ENCODE data around the gene CADPS2. TPM values are rescaled to one million over a fixed set of nuclear protein-coding genes. Genes with fewer than 3 reads are reported as not detected.

Gene CADPS2
- total RNA-seq, 4 donors from 2014 or later, result 8.7 to 27.9 (median 16.7) TPM

DNA sequence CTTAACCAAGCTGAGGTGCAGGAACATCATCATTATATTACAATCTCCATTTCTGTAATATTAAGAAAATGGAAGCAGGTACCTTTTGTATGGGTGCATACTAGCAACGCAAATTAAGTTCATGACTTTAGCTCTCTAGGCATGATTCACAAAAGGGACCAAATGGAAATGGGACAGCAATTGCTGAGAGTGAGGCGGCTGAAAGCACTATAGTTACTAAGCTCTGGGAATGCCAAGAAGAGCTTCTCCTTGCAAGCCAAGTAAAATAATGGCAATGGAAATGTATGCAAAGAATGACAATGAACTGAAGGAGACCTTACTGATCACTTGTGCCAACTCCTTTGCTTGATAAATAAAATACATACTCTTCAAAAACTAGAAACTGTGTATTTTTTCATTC is 147.3 kb downstream of the CADPS2 start:
- TF ChIP-seq, protein P1, sequence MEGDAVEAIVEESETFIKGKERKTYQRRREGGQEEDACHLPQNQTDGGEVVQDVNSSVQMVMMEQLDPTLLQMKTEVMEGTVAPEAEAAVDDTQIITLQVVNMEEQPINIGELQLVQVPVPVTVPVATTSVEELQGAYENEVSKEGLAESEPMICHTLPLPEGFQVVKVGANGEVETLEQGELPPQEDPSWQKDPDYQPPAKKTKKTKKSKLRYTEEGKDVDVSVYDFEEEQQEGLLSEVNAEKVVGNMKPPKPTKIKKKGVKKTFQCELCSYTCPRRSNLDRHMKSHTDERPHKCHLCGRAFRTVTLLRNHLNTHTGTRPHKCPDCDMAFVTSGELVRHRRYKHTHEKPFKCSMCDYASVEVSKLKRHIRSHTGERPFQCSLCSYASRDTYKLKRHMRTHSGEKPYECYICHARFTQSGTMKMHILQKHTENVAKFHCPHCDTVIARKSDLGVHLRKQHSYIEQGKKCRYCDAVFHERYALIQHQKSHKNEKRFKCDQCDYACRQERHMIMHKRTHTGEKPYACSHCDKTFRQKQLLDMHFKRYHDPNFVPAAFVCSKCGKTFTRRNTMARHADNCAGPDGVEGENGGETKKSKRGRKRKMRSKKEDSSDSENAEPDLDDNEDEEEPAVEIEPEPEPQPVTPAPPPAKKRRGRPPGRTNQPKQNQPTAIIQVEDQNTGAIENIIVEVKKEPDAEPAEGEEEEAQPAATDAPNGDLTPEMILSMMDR (IDR thresholded peaks at IDR 0.05; ENCODE audit: low read depth), result no peak

DNA sequence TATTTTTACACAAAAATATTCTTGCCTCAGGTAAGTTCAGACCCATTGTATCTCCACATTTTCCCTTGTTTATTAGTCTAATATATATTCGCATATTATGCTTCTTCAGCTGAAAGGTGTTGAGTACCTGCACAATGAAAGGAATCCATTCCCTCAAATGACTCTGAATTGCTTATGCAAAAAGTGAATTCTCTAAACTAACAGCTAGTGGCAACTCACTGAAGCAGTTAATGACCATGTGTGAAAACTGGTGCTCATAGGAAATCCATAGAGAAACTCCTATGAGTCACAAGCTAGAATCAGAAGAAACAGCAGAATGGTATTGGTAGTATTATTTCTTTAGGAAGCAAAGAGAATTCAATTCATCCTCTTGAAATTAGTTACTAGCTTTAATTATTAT is 150.1 kb downstream of the CADPS2 start:
- TF ChIP-seq, protein P1 (IDR thresholded peaks at IDR 0.05; ENCODE audit: low read depth), result no peak

DNA sequence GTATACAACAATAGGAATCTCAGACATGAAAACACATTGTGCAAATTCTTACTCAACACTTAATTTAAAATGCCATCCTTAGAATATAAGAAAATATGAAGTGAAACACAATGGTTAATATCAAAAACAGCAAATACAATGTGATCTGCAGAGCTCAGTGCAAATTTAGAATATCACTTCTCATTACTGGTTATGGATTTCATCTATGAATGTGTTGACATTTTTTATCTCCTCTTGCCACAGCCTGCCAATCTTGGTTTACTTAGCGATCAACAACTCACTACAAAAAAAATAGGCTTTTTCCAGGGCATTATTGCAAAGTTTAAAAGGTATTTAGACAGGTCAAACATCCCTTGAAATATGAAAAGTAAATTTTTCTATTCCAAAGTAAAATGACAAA is 158.5 kb downstream of the CADPS2 start:
- TF ChIP-seq, protein P1 (IDR thresholded peaks at IDR 0.05; ENCODE audit: low read depth), result no peak

DNA sequence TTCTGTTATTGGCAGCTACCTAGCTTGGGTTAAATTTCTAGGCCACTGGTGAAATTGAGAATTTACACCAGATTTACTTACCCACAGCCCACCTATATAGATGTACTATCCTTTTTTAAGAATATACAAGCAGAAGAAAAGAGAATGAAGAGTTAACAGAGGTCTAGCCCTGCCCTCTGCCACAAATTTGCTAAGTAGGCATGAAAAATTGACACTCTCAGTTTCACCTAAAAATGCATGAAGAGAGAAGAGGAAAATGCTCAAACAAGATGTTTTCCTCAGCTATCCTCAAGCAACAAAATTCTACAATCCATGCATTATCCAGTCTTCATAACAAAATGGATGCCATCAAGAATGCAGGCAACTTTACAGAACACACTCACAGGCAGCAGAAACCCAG is 158.9 kb downstream of the CADPS2 start:
- TF ChIP-seq, protein P1 (IDR thresholded peaks at IDR 0.05; ENCODE audit: low read depth), result no peak

DNA sequence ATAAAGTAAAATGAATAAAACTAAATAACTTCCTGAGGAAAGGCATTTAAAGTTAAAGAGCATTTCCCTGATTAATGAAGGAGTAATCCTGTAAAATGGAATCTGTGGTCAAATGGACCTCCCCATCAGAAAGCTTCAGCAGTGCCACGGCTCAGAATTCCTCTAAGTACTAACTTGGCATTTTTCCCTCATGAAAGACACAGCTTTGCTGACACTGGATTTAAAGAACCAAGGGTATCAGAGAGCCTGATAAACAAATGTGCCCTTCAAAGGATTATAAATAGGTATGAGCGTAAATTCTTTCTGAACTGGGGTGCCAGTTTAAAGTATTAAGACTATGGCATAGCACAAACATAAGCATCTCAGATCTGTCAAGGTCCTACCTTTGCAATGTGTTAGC is 159.4 kb downstream of the CADPS2 start:
- TF ChIP-seq, protein P1 (IDR thresholded peaks at IDR 0.05; ENCODE audit: low read depth), result no peak

DNA sequence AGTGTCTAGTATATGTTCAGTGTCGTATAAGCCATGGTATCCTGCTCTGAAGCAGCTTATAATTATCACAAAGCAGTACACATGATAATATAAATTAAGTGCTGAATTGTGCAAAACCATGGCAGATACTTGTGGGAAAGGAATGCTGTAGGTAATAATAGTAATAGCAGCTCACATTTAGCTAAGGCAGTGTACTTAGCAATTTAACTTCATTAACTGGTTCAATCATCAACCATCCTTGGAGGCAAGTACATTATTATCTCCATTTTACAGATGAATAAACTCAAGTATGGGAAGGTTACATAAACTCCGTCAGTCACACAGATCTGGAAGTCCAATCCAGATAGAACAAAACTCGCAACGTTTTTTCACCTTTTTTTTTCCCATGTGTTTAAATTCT is 161.9 kb downstream of the CADPS2 start:
- TF ChIP-seq, protein P1 (IDR thresholded peaks at IDR 0.05; ENCODE audit: low read depth), result no peak

DNA sequence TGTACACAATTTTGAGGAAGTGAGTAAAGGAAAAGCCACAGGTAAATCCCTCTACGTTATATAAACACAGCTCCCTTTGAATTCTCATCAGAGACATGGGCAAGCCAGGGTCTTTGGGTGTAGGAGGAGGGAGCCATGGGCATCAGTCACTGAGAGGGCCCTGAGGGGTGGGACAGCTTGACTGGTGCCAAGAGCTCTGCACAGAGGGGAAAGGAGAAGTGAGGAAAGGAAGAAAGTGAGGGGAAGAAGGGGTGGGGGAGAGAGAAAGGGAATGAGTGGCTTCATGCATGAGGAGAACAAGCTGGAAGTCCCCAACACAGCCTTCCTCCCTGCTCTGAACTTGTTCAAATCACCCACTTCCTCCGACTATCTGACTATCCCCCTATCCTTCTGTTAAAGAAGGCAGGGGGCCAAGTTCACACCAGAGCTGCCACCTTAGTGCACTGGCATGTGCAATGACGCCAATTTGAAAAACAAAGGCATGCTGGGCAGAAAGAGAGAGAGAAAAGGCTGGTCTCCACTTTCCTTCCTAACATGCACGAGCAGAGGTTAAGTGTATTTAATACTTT is 167.2 kb downstream of the CADPS2 start:
- TF ChIP-seq, protein P1 (IDR thresholded peaks at IDR 0.05; ENCODE audit: low read depth), result no peak

Measured in subcutaneous adipose tissue (tissue), 4 donors.